CD4-positive, alpha-beta T cell treated with Interleukin-4 for 1 hour (primary cell): ENCODE measurements around the gene UBE2U.

Source experiments
- DNase-seq, 2 donors: peaks; one replicate each; pipeline ENCODE4 v3.0.0-alpha.2; 2020 to 2022

Gene UBE2U

GRCh38 chr1:64203420-64203819, at the start of gene UBE2U:
UBE2U (plus strand) TSS chr1:64203623; CDS start chr1:64204051, 428 bp downstream.
- no peak for DNase-seq

GRCh38 chr1:64155278-64155677, 48.1 kb upstream of the UBE2U start:
- no peak for DNase-seq

GRCh38 chr1:64161357-64161941, 42.0 kb upstream of the UBE2U start:
- DNase-seq, result no peak

- DNase-seq, result no peak
Measured at GRCh38 chr1:64162151-64162550, 41.3 kb upstream of the UBE2U start.

GRCh38 chr1:64162804-64163203, 40.6 kb upstream of the UBE2U start:
- no peak for DNase-seq

GRCh38 chr1:64163431-64163830, 40.0 kb upstream of the UBE2U start:
- no peak for DNase-seq

GRCh38 chr1:64163970-64164369, 39.5 kb upstream of the UBE2U start:
- no peak for DNase-seq

GRCh38 chr1:64166629-64167028, 36.8 kb upstream of the UBE2U start:
- DNase-seq, result no peak

GRCh38 chr1:64167176-64167575, 36.2 kb upstream of the UBE2U start:
- DNase-seq, result no peak

- DNase-seq, result no peak
Measured at GRCh38 chr1:64171246-64171645, 32.2 kb upstream of the UBE2U start.

- DNase-seq, result no peak
Measured at GRCh38 chr1:64171797-64172281, 31.6 kb upstream of the UBE2U start.

GRCh38 chr1:64172458-64172983, 30.9 kb upstream of the UBE2U start:
- no peak for DNase-seq

GRCh38 chr1:64173336-64173940, 30.0 kb upstream of the UBE2U start:
- no peak for DNase-seq

- DNase-seq, result no peak
Measured at GRCh38 chr1:64175639-64176038, 27.8 kb upstream of the UBE2U start.

- no peak for DNase-seq
Measured at GRCh38 chr1:64176659-64177058, 26.8 kb upstream of the UBE2U start.

GRCh38 chr1:64179588-64179987, 23.8 kb upstream of the UBE2U start:
- DNase-seq, result no peak

GRCh38 chr1:64182207-64182606, 21.2 kb upstream of the UBE2U start:
- DNase-seq, result no peak

- no peak for DNase-seq
Measured at GRCh38 chr1:64183395-64184002, 19.9 kb upstream of the UBE2U start.

- DNase-seq, result no peak
Measured at GRCh38 chr1:64184003-64184440, 19.4 kb upstream of the UBE2U start.

GRCh38 chr1:64186138-64186897, 17.1 kb upstream of the UBE2U start:
- no peak for DNase-seq

- DNase-seq, result no peak
Measured at GRCh38 chr1:64186898-64187280, 16.5 kb upstream of the UBE2U start.

GRCh38 chr1:64187646-64188045, 15.8 kb upstream of the UBE2U start:
- no peak for DNase-seq

- no peak for DNase-seq
Measured at GRCh38 chr1:64192290-64192689, 11.1 kb upstream of the UBE2U start.
